HG02571 (cell line): ENCODE results near the gene CALR3.

Experiments
- ATAC-seq: cut with Tn5 transposase; IDR thresholded peaks from one replicate; pipeline ENCODE4 v1.9.1; 2021; ENCODE audit warnings: mild to moderate bottlenecking, moderate library complexity; ENCODE audit not compliant: unreplicated experiment

Gene CALR3

GRCh38 chr19:16435999-16436650 lies 59.8 kb downstream of the CALR3 start:
- no peak for ATAC-seq

GRCh38 chr19:16435238-16435917 lies 60.6 kb downstream of the CALR3 start:
- no peak for ATAC-seq

- no peak for ATAC-seq
These were observed 62.0 kb downstream of the CALR3 start for GRCh38 chr19:16433986-16434385.

- ATAC-seq: no peak
These were observed 66.2 kb downstream of the CALR3 start for GRCh38 chr19:16429759-16430091.

- no peak for ATAC-seq
These were observed 66.8 kb downstream of the CALR3 start for GRCh38 chr19:16429066-16429758.
